Trophoblast cell (in vitro differentiated cells and primary cell): Measurements from ENCODE around the gene NKX6-2.

Source experiments
- DNase-seq, 2 donors: peaks; one replicate each; pipeline ENCODE4 v3.0.0-alpha.2; 2016
- H2AFZ ChIP-seq: 2 replicates; pipeline ENCODE4 v1.6.1; 2013; ENCODE audit warnings: low read length, moderate library complexity, mild to moderate bottlenecking; ENCODE audit not compliant: insufficient read depth, poor library complexity
- H2AK5ac ChIP-seq: 2 replicates; pipeline ENCODE4 v1.6.1; 2013; ENCODE audit warnings: mild to moderate bottlenecking, low read length
- H2BK120ac ChIP-seq: 2 replicates; pipeline ENCODE4 v1.6.1; 2013; ENCODE audit warnings: low read length, mild to moderate bottlenecking, moderate library complexity; ENCODE audit not compliant: insufficient read depth, poor library complexity
- H2BK12ac ChIP-seq: 2 replicates; pipeline ENCODE4 v1.6.1; 2013; ENCODE audit warnings: mild to moderate bottlenecking, low read length, moderate library complexity
- H2BK5ac ChIP-seq: 2 replicates; pipeline ENCODE4 v1.6.1; 2013; ENCODE audit warnings: low read length, low read depth, moderate library complexity, mild to moderate bottlenecking; ENCODE audit not compliant: poor library complexity
- H3K14ac ChIP-seq: 2 replicates; pipeline ENCODE4 v1.6.1; 2013; ENCODE audit warnings: mild to moderate bottlenecking, low read length
- H3K18ac ChIP-seq: 2 replicates; pipeline ENCODE4 v1.6.1; 2013; ENCODE audit warnings: mild to moderate bottlenecking, low read length
- H3K23ac ChIP-seq: 2 replicates; pipeline ENCODE4 v1.6.1; 2013; ENCODE audit warnings: low read length
- H3K27ac ChIP-seq: 2 replicates; pipeline ENCODE4 v1.5.1; 2013; ENCODE audit warnings: low read depth, mild to moderate bottlenecking, inconsistent platforms, low read length, moderate library complexity
- H3K27me3 ChIP-seq: 2 replicates; pipeline ENCODE4 v1.6.1; 2013; ENCODE audit warnings: inconsistent platforms, mild to moderate bottlenecking, low read length, moderate library complexity; ENCODE audit not compliant: insufficient read depth
- H3K36me3 ChIP-seq, 2 experiments: 1 replicate in 1 of 2; 2 replicates in 1 of 2; pipeline ENCODE4 v1.6.1; 2013; ENCODE audit warnings: low read length in 2 of 2, mild to moderate bottlenecking in 2 of 2, moderate library complexity in 1 of 2; ENCODE audit not compliant: insufficient read depth in 2 of 2, control insufficient read depth in 1 of 2
- H3K4ac ChIP-seq: 2 replicates; pipeline ENCODE4 v1.6.1; 2013; ENCODE audit warnings: low read depth, mild to moderate bottlenecking, low read length, moderate library complexity
- H3K4me1 ChIP-seq, 2 experiments: 1 replicate in 1 of 2; 2 replicates in 1 of 2; pipeline ENCODE4 v1.6.1; 2013; ENCODE audit warnings: low read length in 2 of 2, mild to moderate bottlenecking in 2 of 2, moderate library complexity in 1 of 2; ENCODE audit not compliant: insufficient read depth in 2 of 2, control insufficient read depth in 1 of 2
- H3K4me2 ChIP-seq: 2 replicates; pipeline ENCODE4 v1.6.1; 2013; ENCODE audit warnings: inconsistent platforms, mild to moderate bottlenecking, low read length, moderate library complexity
- H3K4me3 ChIP-seq: 2 replicates; pipeline ENCODE4 v1.5.1; 2013; ENCODE audit warnings: mild to moderate bottlenecking, low read depth, low read length, inconsistent platforms
- H3K79me1 ChIP-seq: one replicate; pipeline ENCODE4 v1.6.1; 2013; ENCODE audit warnings: low read length
- H3K79me2 ChIP-seq: 2 replicates; pipeline ENCODE4 v1.6.1; 2013; ENCODE audit warnings: low read length, mild to moderate bottlenecking; ENCODE audit not compliant: control insufficient read depth, insufficient read depth, poor library complexity
- H3K9ac ChIP-seq: 2 replicates; pipeline ENCODE4 v1.6.1; 2013; ENCODE audit warnings: mild to moderate bottlenecking, low read length
- H3K9me3 ChIP-seq: 2 replicates; pipeline ENCODE4 v1.6.1; 2013; ENCODE audit warnings: low read depth, mild to moderate bottlenecking, control low read depth, inconsistent platforms, low read length; ENCODE audit not compliant: insufficient read depth
- H4K12ac ChIP-seq: 2 replicates; pipeline ENCODE4 v1.6.1; 2013; ENCODE audit warnings: low read depth, mild to moderate bottlenecking, low read length, moderate library complexity
- H4K8ac ChIP-seq: 2 replicates; pipeline ENCODE4 v1.6.1; 2013; ENCODE audit warnings: low read depth, mild to moderate bottlenecking, low read length, moderate library complexity
- H4K91ac ChIP-seq: one replicate; pipeline ENCODE4 v1.6.1; 2013; ENCODE audit warnings: low read depth, mild to moderate bottlenecking, low read length, moderate library complexity
- WGBS: extraction: QIAGEN DNeasy Blood & Tissue Kit; methylation state at CpG from one replicate; pipeline ENCODE4 v1.1.7; 2013; ENCODE audit warnings: missing lambda C conversion rate; ENCODE audit not compliant: insufficient read length, insufficient coverage; ENCODE audit errors: extremely low coverage; 5-methylcytosine and 5-hydroxymethylcytosine counted together

NKX6-2 gene

GRCh38 chr10:132748545-132749370 lies 37.2 kb downstream of the NKX6-2 start:
- Histone ChIP-seq H3K4ac (no peak overlapping the region), H3K79me1 (no peaks in the 10 kb centered on the region), H3K9me3 (no peaks in the 10 kb centered on the region), H3K4me2 (no peak overlapping the region), H2BK5ac (no peak overlapping the region), H3K9ac (no peak overlapping the region), H2AFZ (no peak overlapping the region), H4K8ac (no peak overlapping the region), H3K14ac (no peak overlapping the region), H3K23ac (no peak overlapping the region), H4K91ac (no peak overlapping the region), H3K27ac (no peak overlapping the region), H2AK5ac (no peak overlapping the region), H3K36me3 (peaks cover 9 to 19% of the 10 kb centered on the region in 2 experiments), H3K18ac (no peak overlapping the region), H3K4me3 (no peak overlapping the region), H2BK12ac (no peak overlapping the region), H3K4me1 (peaks cover 3 to 5% of the 10 kb centered on the region in 2 experiments), H2BK120ac (no peak overlapping the region), H3K27me3 (no peaks in the 10 kb centered on the region), H4K12ac (no peak overlapping the region), H3K79me2 (no peaks in the 10 kb centered on the region)
- no peak for DNase-seq
- no CpG with 5 or more reads among the region's 36 CpGs for WGBS

- WGBS: no CpG with 5 or more reads among the region's 15 CpGs
Measured at GRCh38 chr10:132748135-132748534, 37.8 kb downstream of the NKX6-2 start.

GRCh38 chr10:132746801-132747625 lies 38.9 kb downstream of the NKX6-2 start:
- no peaks in the 10 kb centered on the region for H3K27me3 ChIP-seq
- no CpG with 5 or more reads among the region's 29 CpGs for WGBS
- no peaks in the 10 kb centered on the region for H3K79me1 ChIP-seq
- no peak overlapping the region for H3K14ac ChIP-seq
- H3K4me1 ChIP-seq: peaks cover 3 to 5% of the 10 kb centered on the region in 2 experiments
- H2BK120ac ChIP-seq: no peak overlapping the region
- H3K4ac ChIP-seq: no peak overlapping the region
- H4K8ac ChIP-seq: no peak overlapping the region
- H2AK5ac ChIP-seq: no peak overlapping the region
- no peak overlapping the region for H4K12ac ChIP-seq
- no peak overlapping the region for H3K4me2 ChIP-seq
- H3K9ac ChIP-seq: no peak overlapping the region
- H3K9me3 ChIP-seq: no peaks in the 10 kb centered on the region
- no peak overlapping the region for H3K27ac ChIP-seq
- H2BK5ac ChIP-seq: no peak overlapping the region
- no peak overlapping the region for H3K18ac ChIP-seq
- DNase-seq: no peak
- H4K91ac ChIP-seq: no peak overlapping the region
- H2AFZ ChIP-seq: no peak overlapping the region
- no peak overlapping the region for H2BK12ac ChIP-seq
- H3K79me2 ChIP-seq: no peaks in the 10 kb centered on the region
- no peak overlapping the region for H3K4me3 ChIP-seq
- no peak overlapping the region for H3K23ac ChIP-seq
- H3K36me3 ChIP-seq: peaks cover 9 to 21% of the 10 kb centered on the region in 2 experiments

More at GRCh38 chr10:132748135-132748534, 37.8 kb downstream of the NKX6-2 start:
- Histone ChIP-seq H2AK5ac (no peak overlapping the region), H3K36me3 (peaks cover 9 to 19% of the 10 kb centered on the region in 2 experiments), H3K14ac (no peak overlapping the region), H4K8ac (no peak overlapping the region), H3K4ac (no peak overlapping the region), H3K9ac (no peak overlapping the region), H2BK5ac (no peak overlapping the region), H2AFZ (no peak overlapping the region), H3K4me1 (peaks cover 3 to 5% of the 10 kb centered on the region in 2 experiments), H3K4me3 (no peak overlapping the region), H3K79me1 (no peaks in the 10 kb centered on the region), H4K91ac (no peak overlapping the region), H3K27me3 (no peaks in the 10 kb centered on the region), H3K18ac (no peak overlapping the region), H2BK12ac (no peak overlapping the region), H3K79me2 (no peaks in the 10 kb centered on the region), H4K12ac (no peak overlapping the region), H3K9me3 (no peaks in the 10 kb centered on the region), H3K27ac (no peak overlapping the region), H2BK120ac (no peak overlapping the region), H3K23ac (no peak overlapping the region), H3K4me2 (no peak overlapping the region)
- DNase-seq: no peak

GRCh38 chr10:132746386-132746785 lies 39.6 kb downstream of the NKX6-2 start:
- no peak overlapping the region for H3K4me3 ChIP-seq
- WGBS: no CpG with 5 or more reads among the region's 14 CpGs
- H3K9me3 ChIP-seq: no peaks in the 10 kb centered on the region
- no peak overlapping the region for H3K14ac ChIP-seq
- no peak overlapping the region for H3K4me2 ChIP-seq
- no peak overlapping the region for H4K12ac ChIP-seq
- no peak overlapping the region for H4K91ac ChIP-seq
- H3K23ac ChIP-seq: no peak overlapping the region
- H3K79me2 ChIP-seq: no peaks in the 10 kb centered on the region
- H3K36me3 ChIP-seq: peaks cover 14 to 27% of the 10 kb centered on the region in 2 experiments
- no peak overlapping the region for H3K4ac ChIP-seq
- H3K27ac ChIP-seq: no peak overlapping the region
- DNase-seq: no peak
- no peak overlapping the region for H3K18ac ChIP-seq
- no peak overlapping the region for H3K9ac ChIP-seq
- no peak overlapping the region for H2BK12ac ChIP-seq
- no peak overlapping the region for H4K8ac ChIP-seq
- no peak overlapping the region for H2AFZ ChIP-seq
- H2AK5ac ChIP-seq: no peak overlapping the region
- H3K79me1 ChIP-seq: no peaks in the 10 kb centered on the region
- no peak overlapping the region for H2BK5ac ChIP-seq
- H3K27me3 ChIP-seq: no peaks in the 10 kb centered on the region
- H2BK120ac ChIP-seq: no peak overlapping the region
- H3K4me1 ChIP-seq: peaks cover 3 to 5% of the 10 kb centered on the region in 2 experiments
